GM18951 (cell line): ENCODE results near the gene EFS.
"Not testable (repeated sequence)": the region's sequence is repeated elsewhere in the genome, so short reads cannot be mapped to it uniquely, and the experiment has no call there.

Experiments
- POLR2A ChIP-seq: IDR thresholded peaks from 4 replicates; pipeline ENCODE4 v1.6.1; 2011; ENCODE audit warnings: mild to moderate bottlenecking; ENCODE audit not compliant: insufficient read length, insufficient read depth; ENCODE audit errors: extremely low read depth
- in situ Hi-C: fragments of 300-500 bp; cut with MboI; formaldehyde crosslinking; loops from one replicate; pipeline ENCODE4 v1.12.0; 2022; ENCODE audit warnings: low sequenced_read_pairs, mixed read lengths, inconsistent platforms; ENCODE audit not compliant: unreplicated experiment

The EFS gene

GRCh38 chr14:23339506-23340268 lies 25.3 kb downstream of the EFS start:
- no peak for TF ChIP-seq POLR2A
- in situ Hi-C loops: no loop called here

- in situ Hi-C loops: no loop called here
- TF ChIP-seq POLR2A: no peak
Measured at GRCh38 chr14:23335623-23336022, 29.3 kb downstream of the EFS start.

- in situ Hi-C loops: no loop called here
- TF ChIP-seq POLR2A: no peak
Measured at GRCh38 chr14:23327947-23328744, 36.8 kb downstream of the EFS start.

- in situ Hi-C loops: no loop called here
Measured at GRCh38 chr14:23326491-23327332, 38.3 kb downstream of the EFS start.

GRCh38 chr14:23325746-23326145 lies 39.2 kb downstream of the EFS start:
- in situ Hi-C loops: not testable (repeated sequence)

More at GRCh38 chr14:23326491-23327332, 38.3 kb downstream of the EFS start:
- TF ChIP-seq POLR2A: no peak

- no peak for TF ChIP-seq POLR2A
- in situ Hi-C loops: no loop called here
Measured at GRCh38 chr14:23324993-23325392, 40.0 kb downstream of the EFS start.

- TF ChIP-seq POLR2A: no peak
- in situ Hi-C loops: no loop called here
Measured at GRCh38 chr14:23324455-23324846, 40.5 kb downstream of the EFS start.

- no peak for TF ChIP-seq POLR2A
- in situ Hi-C loops: no loop called here
Measured at GRCh38 chr14:23323838-23324454, 41.0 kb downstream of the EFS start.

- no peak for TF ChIP-seq POLR2A
- in situ Hi-C loops: no loop called here
Measured at GRCh38 chr14:23322568-23323517, 42.1 kb downstream of the EFS start.

GRCh38 chr14:23321572-23322547 lies 43.1 kb downstream of the EFS start:
- in situ Hi-C loops: no loop called here

More at GRCh38 chr14:23321572-23322547, 43.1 kb downstream of the EFS start:
- TF ChIP-seq POLR2A: peak; percentile 25
